ENCODE results near the gene GPC1.

- TF ChIP-seq CTCF (IDR thresholded peaks at IDR 0.05) (no peak), POLR2A (IDR thresholded peaks at IDR 0.05) (no peak)
Observed at GRCh38 chr2:240431661-240432424, 3.6 kb upstream of the GPC1 start.

Data from right lobe of liver (tissue), 4 donors.